Breast epithelium (tissue), 4 donors: ENCODE results near the gene FGF21. TPM values are rescaled to one million over a fixed set of nuclear protein-coding genes. Genes with fewer than 3 reads are reported as not detected.

Experiments
- DNase-seq, 2 donors: peaks; one replicate each; pipeline ENCODE4 v3.0.0-alpha.2; 2019; ENCODE audit warnings: low spot score in 2 of 2
- H3K27ac ChIP-seq, 2 donors: fragments of 200-600 bp; sonication (generic) in 1 of 2; one replicate each; pipeline ENCODE4 v1.5.1; 2016 to 2019; ENCODE audit warnings: mild to moderate bottlenecking in 1 of 2
- H3K27me3 ChIP-seq, 2 donors: fragments of 200-600 bp; sonication (generic) in 1 of 2; one replicate each; pipeline versions ENCODE4 v1.5.1 to v1.6.0; 2017 to 2019; ENCODE audit warnings: control low read depth in 1 of 2, mild to moderate bottlenecking in 1 of 2
- H3K36me3 ChIP-seq: fragments of 200-600 bp; one replicate; pipeline ENCODE4 v1.5.1; 2019
- H3K4me1 ChIP-seq, 2 donors: fragments of 200-600 bp; sonication (generic); one replicate each; pipeline ENCODE4 v1.5.1; 2016 to 2019; ENCODE audit warnings: control low read depth in 1 of 2
- H3K4me3 ChIP-seq, 3 donors: fragments of 200-600 bp; sonication (generic); 1 replicate in 2 of 3; 2 replicates in 1 of 3; pipeline ENCODE4 v1.5.1; 2016 to 2019; ENCODE audit warnings: mild to moderate bottlenecking in 3 of 3, moderate library complexity in 2 of 3
- H3K9me3 ChIP-seq, 2 donors: fragments of 200-600 bp; sonication (generic) in 1 of 2; one replicate each; pipeline ENCODE4 v1.5.1; 2016 to 2019; ENCODE audit warnings: control low read depth in 1 of 2
- POLR2A ChIP-seq: fragments of 450-650 bp; IDR thresholded peaks from one replicate; pipeline ENCODE4 v1.6.1; 2016; ENCODE audit warnings: antibody characterized with exemption, mild to moderate bottlenecking, moderate library complexity
- POLR2AphosphoS5 ChIP-seq, 3 donors: sonication (generic); formaldehyde crosslinking; IDR thresholded peaks; one replicate each; pipeline ENCODE4 v1.6.1; 2017; ENCODE audit warnings: antibody characterized with exemption in 3 of 3
- intact Hi-C: fragments of 100-400 bp; cut with DNase I; formaldehyde crosslinking; loops from one replicate; pipeline ENCODE4 v1.15.1; 2023; ENCODE audit warnings: low total_unique reads
- total RNA-seq, 3 donors: library from RNA; depleted of rRNA; stranded (reverse); fragments of >200 nt; gene quantifications; one replicate each; pipeline ENCODE4 v1.1.0, GENCODE V29; 2016
- TF ChIP-seq, protein P1 (sequence below), 3 donors: fragments of 450-650 bp; IDR thresholded peaks; one replicate each; pipeline ENCODE4 v1.5.1; 2016 to 2017; ENCODE audit warnings: antibody characterized with exemption in 3 of 3, mild to moderate bottlenecking in 3 of 3, moderate library complexity in 3 of 3

Gene FGF21
- total RNA-seq, 3 donors from 2014 or later, result not detected

DNA sequence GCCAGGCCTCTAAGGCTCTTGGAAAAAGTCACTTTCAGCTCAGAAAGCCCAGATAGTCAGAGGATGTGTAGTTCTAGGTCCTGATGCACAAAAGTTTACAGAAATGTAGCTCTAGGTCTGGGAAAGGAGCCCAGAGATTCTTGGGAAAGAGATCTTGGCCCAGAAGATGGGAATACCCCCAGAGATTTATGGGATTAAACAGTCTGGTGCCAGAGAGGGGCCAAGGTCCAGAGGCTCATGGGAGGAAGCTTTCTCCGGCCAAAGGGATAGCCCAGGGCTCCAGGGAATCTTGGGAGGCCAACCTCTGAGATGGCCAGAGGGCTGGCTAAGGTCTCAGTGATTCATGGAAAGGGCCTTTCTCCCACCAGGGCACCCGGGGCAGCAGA is 40.4 kb downstream of the FGF21 start:
- no peak overlapping the region for H3K4me3 ChIP-seq
- no peak for DNase-seq
- TF ChIP-seq, protein P1, sequence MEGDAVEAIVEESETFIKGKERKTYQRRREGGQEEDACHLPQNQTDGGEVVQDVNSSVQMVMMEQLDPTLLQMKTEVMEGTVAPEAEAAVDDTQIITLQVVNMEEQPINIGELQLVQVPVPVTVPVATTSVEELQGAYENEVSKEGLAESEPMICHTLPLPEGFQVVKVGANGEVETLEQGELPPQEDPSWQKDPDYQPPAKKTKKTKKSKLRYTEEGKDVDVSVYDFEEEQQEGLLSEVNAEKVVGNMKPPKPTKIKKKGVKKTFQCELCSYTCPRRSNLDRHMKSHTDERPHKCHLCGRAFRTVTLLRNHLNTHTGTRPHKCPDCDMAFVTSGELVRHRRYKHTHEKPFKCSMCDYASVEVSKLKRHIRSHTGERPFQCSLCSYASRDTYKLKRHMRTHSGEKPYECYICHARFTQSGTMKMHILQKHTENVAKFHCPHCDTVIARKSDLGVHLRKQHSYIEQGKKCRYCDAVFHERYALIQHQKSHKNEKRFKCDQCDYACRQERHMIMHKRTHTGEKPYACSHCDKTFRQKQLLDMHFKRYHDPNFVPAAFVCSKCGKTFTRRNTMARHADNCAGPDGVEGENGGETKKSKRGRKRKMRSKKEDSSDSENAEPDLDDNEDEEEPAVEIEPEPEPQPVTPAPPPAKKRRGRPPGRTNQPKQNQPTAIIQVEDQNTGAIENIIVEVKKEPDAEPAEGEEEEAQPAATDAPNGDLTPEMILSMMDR (IDR thresholded peaks at IDR 0.05), result no peak
- TF ChIP-seq POLR2AphosphoS5 (IDR thresholded peaks at IDR 0.05), result peak in 1 of 3 donors; percentile 3
- TF ChIP-seq POLR2A, result no peak
- H3K36me3 ChIP-seq, result no peaks in the 10 kb centered on the region
- H3K27me3 ChIP-seq, result no peaks in the 10 kb centered on the region
- intact Hi-C loops, result loop anchor here (5.0 kb wide), 1 partner anchor 37 kb away; no protein-coding TSS in a partner anchor
- peak overlapping the region; percentile 86 to 91 for H3K27ac ChIP-seq
- no peaks in the 10 kb centered on the region for H3K9me3 ChIP-seq
- no peaks in the 10 kb centered on the region for H3K4me1 ChIP-seq

DNA sequence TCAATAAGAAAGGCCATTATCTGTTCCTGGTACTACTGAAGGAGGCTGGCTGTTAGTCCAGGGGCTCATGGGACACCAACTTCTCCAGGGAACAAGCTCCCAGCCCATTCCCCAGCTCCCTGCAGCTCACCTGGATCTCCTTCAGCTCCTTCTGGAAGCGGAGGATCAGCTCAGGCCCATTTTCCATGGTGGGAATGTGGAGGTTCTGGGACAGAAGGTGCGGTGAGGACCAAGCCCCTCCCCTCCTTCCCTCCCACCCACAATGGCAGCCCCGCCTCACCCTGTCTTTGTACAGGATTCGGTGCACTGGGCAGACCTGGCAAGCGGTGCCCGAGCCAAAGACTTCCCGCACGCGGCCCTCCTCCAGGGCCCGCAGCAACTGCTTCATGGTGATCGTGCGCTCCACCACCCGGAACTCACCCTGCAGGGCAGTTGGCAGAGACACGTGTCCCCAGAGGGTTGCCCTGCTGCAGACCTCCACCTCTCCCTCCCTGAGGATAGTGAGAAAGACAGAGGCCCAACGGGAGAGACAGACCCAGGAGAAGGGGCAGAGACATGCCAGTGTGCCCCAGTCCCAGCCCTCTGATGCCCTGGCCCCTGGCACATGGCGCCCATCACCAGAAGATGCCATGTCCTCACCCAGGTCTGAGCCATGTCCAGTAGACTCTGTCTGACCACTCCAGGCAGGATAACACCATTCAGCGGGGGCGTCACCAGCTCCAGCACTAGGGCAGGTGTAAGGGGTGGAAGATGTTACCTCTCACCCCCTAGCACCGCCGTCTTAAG is 41.2 kb downstream of the FGF21 start:
- Histone ChIP-seq H3K36me3 (no peaks in the 10 kb centered on the region), H3K9me3 (no peaks in the 10 kb centered on the region), H3K27ac (peak overlapping the region; percentile 86 to 91), H3K4me1 (no peaks in the 10 kb centered on the region), H3K27me3 (no peaks in the 10 kb centered on the region), H3K4me3 (no peak overlapping the region)
- no peak for DNase-seq
- intact Hi-C loops, result loop anchor here (5.0 kb wide), 1 partner anchor 36 kb away; no protein-coding TSS in a partner anchor
- TF ChIP-seq, protein P1 (IDR thresholded peaks at IDR 0.05), result no peak
- no peak for TF ChIP-seq POLR2A

DNA sequence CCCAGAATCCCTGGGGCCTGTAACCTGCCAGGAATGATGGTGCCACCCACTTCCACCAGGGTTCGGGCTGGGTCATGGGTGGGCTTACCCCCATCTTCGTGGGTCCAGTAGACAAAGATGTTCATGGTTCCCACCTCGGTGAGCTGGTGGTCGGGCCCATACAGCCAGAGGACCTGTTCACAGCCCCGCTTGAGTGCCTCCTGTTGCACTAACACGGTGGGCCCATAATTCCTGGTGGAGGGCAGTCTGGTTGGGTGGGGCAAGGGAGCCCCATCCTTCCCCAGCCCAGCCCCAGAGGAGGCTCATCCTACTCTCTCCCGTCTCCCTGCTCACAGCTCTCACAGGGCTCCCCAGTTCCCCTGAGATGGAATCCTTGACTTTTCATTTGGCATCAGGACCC is 41.8 kb downstream of the FGF21 start:
- H3K27me3 ChIP-seq, result no peaks in the 10 kb centered on the region
- intact Hi-C loops, result loop anchor here (5.0 kb wide), 1 partner anchor 35 kb away; no protein-coding TSS in a partner anchor
- no peaks in the 10 kb centered on the region for H3K36me3 ChIP-seq
- H3K4me1 ChIP-seq, result no peaks in the 10 kb centered on the region
- no peak overlapping the region for H3K4me3 ChIP-seq
- no peak overlapping the region for H3K27ac ChIP-seq
- no peak for DNase-seq
- H3K9me3 ChIP-seq, result no peaks in the 10 kb centered on the region
- TF ChIP-seq POLR2A (no peak), POLR2AphosphoS5 (IDR thresholded peaks at IDR 0.05) (no peak)
- TF ChIP-seq, protein P1 (IDR thresholded peaks at IDR 0.05), result no peak

DNA sequence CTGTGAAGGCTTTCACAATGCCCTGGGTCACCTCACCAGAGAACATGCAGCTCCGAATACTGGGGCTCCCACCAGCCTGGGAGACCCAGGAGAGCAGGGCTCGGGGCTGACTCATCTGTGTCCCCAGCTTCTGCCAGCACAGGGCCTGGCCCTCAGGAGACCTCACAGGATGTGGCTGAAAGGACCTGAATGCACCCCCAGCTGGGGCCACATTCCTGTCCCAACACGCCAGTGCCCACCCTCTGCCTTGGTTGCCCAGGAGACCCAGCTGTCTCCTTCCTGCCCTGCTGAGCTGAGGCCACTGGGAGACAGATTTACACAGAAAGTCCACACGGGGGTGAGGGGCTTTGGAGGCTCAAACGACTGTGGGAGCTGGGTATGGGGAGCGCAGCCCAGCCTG is 43.6 kb downstream of the FGF21 start:
- DNase-seq, result no peak
- Histone ChIP-seq H3K36me3 (no peaks in the 10 kb centered on the region), H3K27me3 (no peaks in the 10 kb centered on the region), H3K4me3 (no peak overlapping the region), H3K4me1 (no peaks in the 10 kb centered on the region), H3K9me3 (no peaks in the 10 kb centered on the region), H3K27ac (peak overlapping the region in 1 of 2 donors; percentile 14)
- intact Hi-C loops, result loop anchor here (5.0 kb wide), 1 partner anchor 33 kb away; no protein-coding TSS in a partner anchor
- TF ChIP-seq POLR2AphosphoS5 (IDR thresholded peaks at IDR 0.05), result no peak
- TF ChIP-seq POLR2A, result no peak
- TF ChIP-seq, protein P1 (IDR thresholded peaks at IDR 0.05), result no peak
